CD8-positive, alpha-beta memory T cell (primary cell): Measurements from ENCODE around the gene ARHGDIA. TPM values are rescaled to one million over a fixed set of nuclear protein-coding genes. Genes with fewer than 3 reads are reported as not detected.

ENCODE experiments used
- CTCF ChIA-PET: fragments of 350-600 bp; sonication (Branson Sonifier 250); formaldehyde crosslinking; loops from one replicate; lab custom pipeline; 2021; ENCODE audit warnings: antibody characterized with exemption; lab: Charles Lee
- POLR2A ChIA-PET: fragments of 350-600 bp; sonication (Branson Sonifier 250); formaldehyde crosslinking; loops from one replicate; lab custom pipeline; 2021; ENCODE audit warnings: antibody characterized with exemption; lab: Charles Lee
- DNase-seq, 5 donors: peaks; one replicate each; pipeline versions ENCODE4 v3.0.0 to v3.0.0-alpha.2; 2020 to 2022; ENCODE audit warnings: mixed read lengths in 1 of 5
- H3K27ac ChIP-seq: one replicate; pipeline ENCODE4 v1.7.0; 2013; ENCODE audit warnings: low read depth, mild to moderate bottlenecking, low read length, moderate library complexity
- H3K27me3 ChIP-seq: 2 replicates; pipeline ENCODE4 v1.7.0; 2013; ENCODE audit warnings: low read length, mild to moderate bottlenecking; ENCODE audit not compliant: insufficient read depth, poor library complexity, severe bottlenecking
- H3K36me3 ChIP-seq: 2 replicates; pipeline ENCODE4 v1.7.0; 2013; ENCODE audit warnings: mild to moderate bottlenecking, low read length, moderate library complexity; ENCODE audit not compliant: insufficient read depth
- H3K4me1 ChIP-seq: 2 replicates; pipeline ENCODE4 v1.7.0; 2013; ENCODE audit warnings: mild to moderate bottlenecking, low read length, moderate library complexity; ENCODE audit not compliant: insufficient read depth
- H3K4me3 ChIP-seq: 2 replicates; pipeline ENCODE4 v1.7.0; 2013; ENCODE audit warnings: mild to moderate bottlenecking, low read length
- H3K9me3 ChIP-seq: 2 replicates; pipeline ENCODE4 v1.7.0; 2013; ENCODE audit warnings: mild to moderate bottlenecking, low read length
- H3K27ac Mint-ChIP-seq, 8 donors: one replicate each; pipeline ENCODE4 v1.8.0; 2020 to 2021; ENCODE audit warnings: mixed read lengths in 8 of 8, mild to moderate bottlenecking in 6 of 8, inconsistent platforms in 3 of 8, moderate library complexity in 3 of 8
- H3K27me3 Mint-ChIP-seq, 2 donors: one replicate each; pipeline ENCODE4 v1.8.0; 2020 to 2021; ENCODE audit warnings: mixed read lengths in 2 of 2, mild to moderate bottlenecking in 1 of 2, moderate library complexity in 1 of 2
- H3K36me3 Mint-ChIP-seq, 3 donors: one replicate each; pipeline ENCODE4 v1.8.0; 2020 to 2021; ENCODE audit warnings: mixed read lengths in 3 of 3, inconsistent platforms in 1 of 3, mild to moderate bottlenecking in 1 of 3
- H3K4me1 Mint-ChIP-seq, 3 donors: one replicate each; pipeline ENCODE4 v1.8.0; 2020 to 2021; ENCODE audit warnings: mixed read lengths in 3 of 3, inconsistent platforms in 1 of 3, mild to moderate bottlenecking in 1 of 3
- H3K4me3 Mint-ChIP-seq, 7 donors: one replicate each; pipeline ENCODE4 v1.8.0; 2020 to 2021; ENCODE audit warnings: mixed read lengths in 7 of 7, mild to moderate bottlenecking in 6 of 7, moderate library complexity in 4 of 7, inconsistent platforms in 2 of 7
- H3K9me3 Mint-ChIP-seq, 5 donors: one replicate each; pipeline ENCODE4 v1.8.0; 2020 to 2022; ENCODE audit warnings: mixed read lengths in 5 of 5, mild to moderate bottlenecking in 3 of 5, moderate library complexity in 2 of 5, inconsistent platforms in 1 of 5
- polyA plus RNA-seq: library from polyadenylated mRNA; unstranded; fragments of 300-500 nt; fragmentation: Illumina TruSeq; gene quantifications from one replicate; pipeline ENCODE4 v1.2.3, GENCODE V29; 2021
- total RNA-seq, 2 experiments: library from RNA; stranded (reverse); gene quantifications; one replicate each; pipeline ENCODE4 v1.2.3, GENCODE V29; 2021

Gene ARHGDIA
- total and polyA plus RNA-seq, 3 experiments from 2014 or later, result 237 to 677 (median 662) TPM

DNA sequence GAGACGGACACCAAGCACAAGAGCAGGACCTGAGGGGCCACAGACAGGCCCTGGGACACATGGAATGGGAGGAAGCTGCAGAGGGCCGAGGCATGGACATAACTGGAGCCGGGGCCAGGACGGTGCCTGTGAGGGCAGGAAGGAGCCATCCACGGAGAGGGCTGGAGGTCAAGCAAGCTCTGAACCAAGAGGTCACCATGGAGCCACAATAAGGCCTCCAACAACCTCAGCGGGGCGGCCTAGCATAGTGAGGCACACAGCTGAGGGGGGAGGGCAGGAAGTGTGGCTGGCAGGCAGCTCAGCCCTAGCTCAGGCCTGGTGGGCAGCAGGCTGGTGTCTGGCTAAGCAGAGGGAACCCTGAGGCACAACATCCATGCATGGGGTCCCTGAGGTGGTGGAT, 42.5 kb downstream of the ARHGDIA start:
- no peaks in the 10 kb centered on the region for H3K27me3 ChIP-seq

DNA sequence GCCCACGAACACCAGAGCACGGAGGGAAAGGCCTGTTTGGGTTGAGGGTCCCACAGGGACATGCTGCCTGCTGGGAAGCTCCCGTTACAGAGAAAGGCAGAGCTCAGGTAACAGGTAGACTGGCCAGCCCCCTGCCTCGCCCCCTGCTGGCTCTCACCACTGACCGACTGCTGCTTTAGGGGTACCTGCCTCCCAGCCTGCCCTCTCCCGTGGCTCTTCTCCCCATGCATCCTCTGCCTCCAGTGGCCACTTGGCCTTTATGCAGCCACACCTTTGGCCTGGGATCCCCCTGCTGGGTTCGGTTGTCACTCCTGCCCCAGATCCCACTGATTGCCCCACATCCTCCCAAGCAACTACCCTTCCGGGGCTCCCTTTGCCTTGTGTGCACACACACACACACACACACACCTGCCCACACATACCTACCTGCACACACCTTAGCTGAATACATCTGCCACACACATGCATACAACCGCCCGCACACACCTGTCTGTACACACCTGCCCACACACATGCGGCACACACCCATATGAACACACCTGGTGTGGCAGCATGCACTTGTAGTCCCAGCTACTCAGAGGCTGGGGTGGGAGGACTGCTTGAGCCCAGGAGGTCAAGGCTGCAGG, 45.2 kb downstream of the ARHGDIA start:
- POLR2A ChIA-PET, result no interaction called here
- H3K4me1 Mint-ChIP-seq, result peaks cover 10 to 20% (median 10%) of the 10 kb centered on the region in 3 donors
- CTCF ChIA-PET, result no interaction called here

More for the DNA sequence above, 42.5 kb downstream of the ARHGDIA start:
- Mint-ChIP-seq H3K27me3 (peaks cover 0 to 4% of the 10 kb centered on the region in 2 donors), H3K36me3 (peaks cover 0 to 21% (median 1%) of the 10 kb centered on the region in 3 donors), H3K4me1 (peaks cover 22 to 38% (median 25%) of the 10 kb centered on the region in 3 donors), H3K4me3 (peak overlapping the region in 2 of 7 donors; percentile 75 to 82), H3K9me3 (no peaks in the 10 kb centered on the region), H3K27ac (no peak overlapping the region)
- POLR2A ChIA-PET, result no interaction called here
- CTCF ChIA-PET, result no interaction called here
- Histone ChIP-seq H3K4me1 (peaks cover 17% of the 10 kb centered on the region), H3K27ac (no peak overlapping the region), H3K9me3 (no peaks in the 10 kb centered on the region), H3K36me3 (no peaks in the 10 kb centered on the region), H3K4me3 (no peak overlapping the region)
- DNase-seq, result no peak

DNA sequence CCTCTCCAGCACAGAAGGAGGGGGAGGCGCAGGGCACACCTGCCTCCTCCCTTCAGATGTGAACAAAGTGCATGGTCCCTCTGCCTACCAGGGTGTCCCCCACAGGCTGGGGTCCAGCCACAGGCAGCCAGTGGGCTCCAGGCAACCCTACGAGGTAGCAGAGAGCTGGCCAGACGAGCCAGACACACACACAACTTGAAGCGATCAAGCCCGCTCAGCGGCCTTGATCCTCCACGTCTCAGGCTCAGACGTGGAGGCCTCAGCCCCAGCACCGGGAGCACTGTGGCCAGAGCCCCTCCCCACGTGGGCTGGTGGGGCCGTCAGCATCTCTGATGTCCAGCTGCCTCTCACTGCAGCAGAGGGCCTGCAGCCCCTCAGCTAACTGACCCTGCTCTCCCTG, 46.5 kb downstream of the ARHGDIA start:
- Mint-ChIP-seq H3K4me1 (peaks cover 7 to 15% (median 8%) of the 10 kb centered on the region in 3 donors), H3K4me3 (no peak overlapping the region), H3K9me3 (no peaks in the 10 kb centered on the region), H3K27me3 (peaks cover 0 to 1% of the 10 kb centered on the region in 2 donors), H3K36me3 (peaks cover 0 to 24% (median 1%) of the 10 kb centered on the region in 3 donors), H3K27ac (no peak overlapping the region)
- H3K4me1 ChIP-seq, result no peaks in the 10 kb centered on the region
- no peak overlapping the region for H3K4me3 ChIP-seq
- H3K27me3 ChIP-seq, result no peaks in the 10 kb centered on the region
- CTCF ChIA-PET, result interaction anchor here (0.8 kb wide), 1 partner anchor 12 kb away, joined by 3 read pairs; no protein-coding TSS in a partner anchor
- no peak for DNase-seq
- H3K9me3 ChIP-seq, result no peaks in the 10 kb centered on the region
- no peaks in the 10 kb centered on the region for H3K36me3 ChIP-seq
- POLR2A ChIA-PET, result no interaction called here
- no peak overlapping the region for H3K27ac ChIP-seq

More for the DNA sequence above, 45.2 kb downstream of the ARHGDIA start:
- Histone ChIP-seq H3K4me3 (no peak overlapping the region), H3K36me3 (no peaks in the 10 kb centered on the region), H3K9me3 (no peaks in the 10 kb centered on the region), H3K27me3 (no peaks in the 10 kb centered on the region), H3K27ac (no peak overlapping the region), H3K4me1 (no peaks in the 10 kb centered on the region)
- peaks cover 0 to 26% (median 1%) of the 10 kb centered on the region in 3 donors for H3K36me3 Mint-ChIP-seq
- H3K27me3 Mint-ChIP-seq, result peaks cover 0 to under 1% of the 10 kb centered on the region in 2 donors
- DNase-seq, result no peak
- H3K9me3 Mint-ChIP-seq, result no peaks in the 10 kb centered on the region
- H3K27ac Mint-ChIP-seq, result no peak overlapping the region
- no peak overlapping the region for H3K4me3 Mint-ChIP-seq

DNA sequence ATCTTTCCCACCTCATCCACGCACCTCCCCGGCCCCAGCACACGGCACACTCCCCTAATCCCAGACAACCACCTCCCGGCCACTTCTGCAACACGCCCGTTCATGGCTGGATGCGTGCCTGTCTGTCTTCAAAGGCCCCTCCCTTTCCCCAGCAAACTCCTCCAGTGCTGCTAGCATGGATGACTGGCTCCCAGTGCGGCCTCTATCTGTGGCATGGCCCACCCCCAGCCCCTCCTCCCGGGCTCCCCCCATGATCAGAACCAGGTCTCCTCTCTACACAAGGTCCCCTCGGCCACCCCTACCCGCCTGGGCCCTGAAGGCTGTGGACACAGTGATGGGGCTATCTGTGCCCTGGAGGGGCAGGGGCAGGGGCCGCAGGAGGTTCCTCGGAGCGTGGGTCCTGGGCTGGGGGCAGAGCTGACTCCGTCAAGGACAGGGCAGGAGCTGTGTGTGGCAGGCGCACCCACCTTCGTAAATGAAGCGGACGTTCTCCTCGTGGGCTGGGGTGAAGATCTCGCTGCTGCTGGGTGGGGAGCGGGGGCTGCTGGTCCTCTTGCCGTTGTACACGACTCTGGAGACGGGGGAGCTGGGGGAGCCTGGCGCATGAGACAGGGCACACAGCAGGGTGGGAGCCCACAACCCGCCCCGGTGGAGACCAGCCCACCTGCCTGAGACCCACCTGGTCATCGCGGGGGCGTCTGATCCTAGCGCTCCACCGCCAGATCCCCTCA, 47.2 kb downstream of the ARHGDIA start:
- Histone ChIP-seq H3K27me3 (no peaks in the 10 kb centered on the region), H3K27ac (no peak overlapping the region), H3K9me3 (no peaks in the 10 kb centered on the region), H3K36me3 (no peaks in the 10 kb centered on the region), H3K4me3 (no peak overlapping the region), H3K4me1 (no peaks in the 10 kb centered on the region)
- Mint-ChIP-seq H3K4me1 (peaks cover 4 to 13% (median 6%) of the 10 kb centered on the region in 3 donors), H3K4me3 (no peak overlapping the region), H3K36me3 (peaks cover 0 to 21% (median 1%) of the 10 kb centered on the region in 3 donors), H3K9me3 (no peaks in the 10 kb centered on the region), H3K27me3 (peaks cover 0 to 1% of the 10 kb centered on the region in 2 donors), H3K27ac (peak overlapping the region in 3 of 8 donors; percentile 29 to 91 (median 71))
- ChIA-PET POLR2A (interaction anchor here (0.6 kb wide), 1 partner anchor 101 kb away, joined by 3 read pairs; no protein-coding TSS in a partner anchor), CTCF (no interaction called here)
- no peak for DNase-seq

DNA sequence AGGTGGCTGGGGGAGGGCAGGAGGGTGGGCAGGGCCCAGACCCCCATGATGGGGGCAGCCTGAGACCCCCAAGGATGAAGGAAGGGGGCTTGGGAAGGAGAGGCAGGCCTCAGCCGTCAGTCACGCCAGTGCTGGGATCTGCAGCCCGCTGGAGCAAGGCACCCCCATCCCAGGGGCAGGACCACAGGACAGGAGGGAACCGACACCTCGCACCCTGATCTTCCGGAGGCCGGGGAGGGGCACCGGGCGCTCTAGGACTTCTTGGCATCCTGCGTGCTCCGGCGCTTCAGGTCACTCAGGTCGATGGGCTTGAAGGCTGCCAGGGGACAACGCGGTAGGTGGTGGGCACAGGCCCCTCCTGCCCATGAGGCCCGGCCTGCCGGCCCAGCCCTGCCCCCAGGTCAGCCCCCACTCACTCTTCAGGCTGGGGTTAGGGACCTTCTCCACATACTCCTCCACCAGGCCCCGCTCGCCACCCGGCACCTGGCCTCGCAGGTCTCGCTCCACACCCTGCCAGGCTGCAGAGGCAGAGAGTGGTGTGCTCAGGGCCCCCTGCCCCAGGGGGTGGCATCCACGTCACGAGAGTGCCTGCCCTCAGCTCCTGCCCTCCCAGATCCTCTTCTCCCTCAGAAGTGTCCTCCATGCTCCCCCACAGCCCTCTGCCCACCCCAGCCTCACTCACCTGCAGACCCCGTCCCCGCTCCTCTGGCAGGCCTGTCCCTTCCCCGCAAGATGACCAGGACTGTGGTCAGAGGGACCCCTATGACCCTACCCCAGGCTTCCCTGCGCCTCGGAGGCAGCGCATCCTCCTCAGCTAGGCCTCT, 47.9 kb downstream of the ARHGDIA start:
- peak overlapping the region in 2 of 8 donors; percentile 29 to 91 for H3K27ac Mint-ChIP-seq
- peaks cover 0 to 1% of the 10 kb centered on the region in 2 donors for H3K27me3 Mint-ChIP-seq
- peak overlapping the region; percentile 74 for H3K27ac ChIP-seq
- peaks cover 0 to 9% (median 4%) of the 10 kb centered on the region in 3 donors for H3K4me1 Mint-ChIP-seq
- H3K4me3 Mint-ChIP-seq, result no peak overlapping the region
- H3K27me3 ChIP-seq, result no peaks in the 10 kb centered on the region
- no peaks in the 10 kb centered on the region for H3K36me3 ChIP-seq
- H3K4me3 ChIP-seq, result no peak overlapping the region
- peaks cover 0 to 18% (median 1%) of the 10 kb centered on the region in 3 donors for H3K36me3 Mint-ChIP-seq
- H3K4me1 ChIP-seq, result no peaks in the 10 kb centered on the region
- H3K9me3 Mint-ChIP-seq, result no peaks in the 10 kb centered on the region
- no peak for DNase-seq
- CTCF ChIA-PET, result no interaction called here
- H3K9me3 ChIP-seq, result no peaks in the 10 kb centered on the region
- POLR2A ChIA-PET, result interaction anchor here (0.6 kb wide), 1 partner anchor 100 kb away, joined by 3 read pairs; no protein-coding TSS in a partner anchor

DNA sequence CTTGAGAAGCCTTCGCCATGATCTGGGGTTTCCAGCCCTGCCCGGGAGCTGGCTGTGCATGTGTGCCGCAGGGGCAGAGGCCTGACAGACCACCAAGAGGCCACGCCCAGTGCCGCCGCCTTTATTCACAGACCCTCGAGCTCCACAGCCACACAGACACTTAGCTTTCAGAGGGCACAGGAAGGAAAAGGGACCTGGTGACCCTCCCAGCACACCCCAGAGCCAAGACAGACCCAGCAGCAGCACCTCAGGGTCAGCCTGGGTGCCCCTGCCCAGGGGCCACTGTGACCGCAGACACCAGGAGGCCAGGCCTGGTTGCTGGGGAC, 48.9 kb downstream of the ARHGDIA start:
- Mint-ChIP-seq H3K4me1 (peaks cover 0 to 5% (median 4%) of the 10 kb centered on the region in 3 donors), H3K36me3 (peaks cover 0 to 18% (median 1%) of the 10 kb centered on the region in 3 donors), H3K27ac (no peak overlapping the region), H3K9me3 (no peaks in the 10 kb centered on the region), H3K4me3 (no peak overlapping the region), H3K27me3 (peaks cover 0 to 1% of the 10 kb centered on the region in 2 donors)
- Histone ChIP-seq H3K36me3 (no peaks in the 10 kb centered on the region), H3K4me1 (no peaks in the 10 kb centered on the region), H3K27me3 (no peaks in the 10 kb centered on the region), H3K4me3 (no peak overlapping the region), H3K9me3 (no peaks in the 10 kb centered on the region), H3K27ac (peak overlapping the region; percentile 74)
- POLR2A ChIA-PET, result no interaction called here
- CTCF ChIA-PET, result no interaction called here
- no peak for DNase-seq

DNA sequence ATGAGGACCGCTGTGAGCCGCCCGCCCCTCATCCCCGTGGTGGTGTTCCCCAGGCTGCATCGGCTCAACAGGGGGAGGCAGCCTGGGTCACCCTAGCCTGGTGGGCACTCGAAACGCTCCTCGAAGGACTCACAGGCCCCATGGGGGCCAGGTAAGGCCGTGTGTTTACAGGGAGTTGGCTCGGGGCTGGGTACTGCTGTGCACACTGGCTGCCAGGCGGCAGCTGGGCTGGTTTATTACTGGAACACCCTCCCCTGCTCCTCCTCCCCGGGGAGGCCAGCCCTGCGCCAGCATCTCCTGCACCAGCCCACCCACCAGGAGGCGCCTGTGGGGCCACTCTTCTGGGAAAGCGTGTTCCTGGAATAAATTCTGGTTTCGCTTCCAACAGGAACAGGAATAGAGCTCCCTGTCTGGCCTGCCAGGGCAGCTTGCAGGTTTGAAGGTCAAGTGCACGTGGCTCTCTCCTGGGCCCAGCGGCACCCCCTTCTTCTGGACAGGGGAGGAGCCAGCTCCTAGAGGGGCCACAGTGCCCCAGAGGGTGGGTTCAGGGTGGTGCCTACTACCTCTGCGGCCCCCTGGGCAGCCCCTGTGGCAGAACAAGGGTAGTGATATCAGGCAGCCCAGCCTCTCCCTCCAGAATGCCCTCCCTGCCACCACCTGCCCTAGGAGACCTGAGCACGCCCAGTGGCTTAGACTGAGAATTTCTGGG, 49.4 kb downstream of the ARHGDIA start:
- no peak overlapping the region for H3K4me3 ChIP-seq
- peak overlapping the region; percentile 74 for H3K27ac ChIP-seq
- ChIA-PET POLR2A (no interaction called here), CTCF (no interaction called here)
- H3K4me1 Mint-ChIP-seq, result peaks cover 0 to 5% (median 4%) of the 10 kb centered on the region in 3 donors
- no peaks in the 10 kb centered on the region for H3K36me3 ChIP-seq
- H3K27me3 Mint-ChIP-seq, result peaks cover 0 to 1% of the 10 kb centered on the region in 2 donors
- no peaks in the 10 kb centered on the region for H3K9me3 Mint-ChIP-seq
- H3K4me3 Mint-ChIP-seq, result no peak overlapping the region
- no peaks in the 10 kb centered on the region for H3K27me3 ChIP-seq
- H3K4me1 ChIP-seq, result no peaks in the 10 kb centered on the region
- H3K9me3 ChIP-seq, result no peaks in the 10 kb centered on the region
- H3K27ac Mint-ChIP-seq, result no peak overlapping the region
- DNase-seq, result no peak
- H3K36me3 Mint-ChIP-seq, result peaks cover 0 to 18% (median 1%) of the 10 kb centered on the region in 3 donors
